Uterus (tissue), 4 donors: ENCODE results near the gene CEBPG. TPM values are rescaled to one million over a fixed set of nuclear protein-coding genes. Genes with fewer than 3 reads are reported as not detected.

Experiments used
- DNase-seq, 2 donors: peaks; one replicate each; pipeline ENCODE4 v3.0.0-alpha.2; 2019 to 2020
- H3K27ac ChIP-seq, 2 donors: fragments of 200-600 bp; sonication (generic); 1 replicate in 1 of 2; 2 replicates in 1 of 2; pipeline ENCODE4 v1.5.1; 2016 to 2018
- H3K27me3 ChIP-seq, 2 donors: fragments of 200-600 bp; sonication (generic); one replicate each; pipeline ENCODE4 v1.5.1; 2018 to 2019; ENCODE audit warnings: control low read depth in 1 of 2
- H3K36me3 ChIP-seq, 2 donors: fragments of 200-600 bp; sonication (generic); one replicate each; pipeline ENCODE4 v1.5.1; 2019; ENCODE audit warnings: control low read depth in 1 of 2
- H3K4me1 ChIP-seq, 2 donors: fragments of 200-600 bp; sonication (generic); one replicate each; pipeline ENCODE4 v1.5.1; 2018 to 2019; ENCODE audit warnings: control low read depth in 1 of 2
- H3K4me3 ChIP-seq, 2 donors: fragments of 200-600 bp; sonication (generic); 1 replicate in 1 of 2; 2 replicates in 1 of 2; pipeline ENCODE4 v1.5.1; 2018 to 2019; ENCODE audit warnings: mild to moderate bottlenecking in 1 of 2
- H3K9me3 ChIP-seq, 2 donors: fragments of 200-600 bp; sonication (generic); one replicate each; pipeline ENCODE4 v1.5.1; 2019; ENCODE audit warnings: control low read depth in 1 of 2
- POLR2A ChIP-seq, 2 donors: fragments of 450-650 bp; IDR thresholded peaks; one replicate each; pipeline ENCODE4 v1.6.1; 2016; ENCODE audit warnings: antibody characterized with exemption in 2 of 2, mild to moderate bottlenecking in 1 of 2, moderate library complexity in 1 of 2
- intact Hi-C: fragments of 100-400 bp; cut with DNase I; formaldehyde crosslinking; loops from one replicate; pipeline ENCODE4 v1.15.1; 2023; ENCODE audit warnings: low total_unique reads
- total RNA-seq, 4 donors: library from RNA; depleted of rRNA in 3 of 4; stranded (reverse); fragments of >200 nt in 3 of 4; gene quantifications; one replicate each; pipeline versions ENCODE4 v1.1.0 to v1.2.4, GENCODE V29; 2014 to 2023
- TF ChIP-seq, protein P1 (sequence below), 4 experiments: fragments of 200-600 bp in 2 of 4; fragments of 450-650 bp in 2 of 4; sonication (generic) in 2 of 4; IDR thresholded peaks; one replicate each; pipeline ENCODE4 v1.5.1; 2016 to 2019; ENCODE audit warnings: antibody characterized with exemption in 4 of 4, mild to moderate bottlenecking in 2 of 4, moderate library complexity in 1 of 4
- donor health status: DM: yes; HTN: yes; CAD: no.

The CEBPG gene
- total RNA-seq, 4 donors from 2014 or later: 10.3 to 33.3 (median 25.5) TPM

DNA sequence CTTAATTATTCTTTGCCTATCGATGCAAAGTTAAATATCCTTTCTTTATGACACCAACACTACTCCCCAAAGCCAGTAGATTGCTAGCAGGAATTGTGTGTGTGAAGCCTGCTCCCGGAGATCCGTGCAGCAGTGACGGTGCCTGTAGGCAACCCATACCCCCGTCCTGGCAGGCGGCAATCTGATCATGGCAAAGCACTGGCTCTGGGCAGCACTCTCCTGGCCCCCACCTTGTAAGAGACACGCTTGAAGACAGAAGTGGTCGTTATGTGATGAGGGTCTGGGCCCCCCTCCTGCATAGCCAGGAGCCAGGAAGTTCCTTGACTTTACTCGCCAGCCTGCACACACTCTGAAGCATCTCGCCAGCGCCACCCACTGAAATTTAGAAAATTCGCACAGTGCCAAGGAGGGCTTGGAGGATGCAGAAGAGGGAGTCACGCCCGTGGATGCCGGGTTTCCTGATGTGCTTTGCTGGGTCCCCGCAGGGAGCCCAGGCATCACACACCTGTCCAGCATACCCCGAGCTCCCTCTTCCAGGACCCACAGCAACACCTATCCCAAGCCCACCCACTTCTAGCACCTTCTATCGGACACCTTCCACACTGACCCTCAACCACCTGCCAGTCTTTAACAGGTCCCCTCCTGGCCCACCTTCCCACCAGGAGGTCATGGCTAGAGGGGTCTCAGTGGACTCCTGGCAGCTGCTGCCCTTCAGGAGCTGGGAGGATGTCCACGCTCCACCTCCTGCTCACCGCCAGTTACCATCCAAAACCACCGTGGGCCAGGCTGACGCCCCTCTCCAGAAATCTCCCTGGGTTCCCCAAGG is 54.5 kb downstream of the CEBPG start:
- TF ChIP-seq, protein P1, sequence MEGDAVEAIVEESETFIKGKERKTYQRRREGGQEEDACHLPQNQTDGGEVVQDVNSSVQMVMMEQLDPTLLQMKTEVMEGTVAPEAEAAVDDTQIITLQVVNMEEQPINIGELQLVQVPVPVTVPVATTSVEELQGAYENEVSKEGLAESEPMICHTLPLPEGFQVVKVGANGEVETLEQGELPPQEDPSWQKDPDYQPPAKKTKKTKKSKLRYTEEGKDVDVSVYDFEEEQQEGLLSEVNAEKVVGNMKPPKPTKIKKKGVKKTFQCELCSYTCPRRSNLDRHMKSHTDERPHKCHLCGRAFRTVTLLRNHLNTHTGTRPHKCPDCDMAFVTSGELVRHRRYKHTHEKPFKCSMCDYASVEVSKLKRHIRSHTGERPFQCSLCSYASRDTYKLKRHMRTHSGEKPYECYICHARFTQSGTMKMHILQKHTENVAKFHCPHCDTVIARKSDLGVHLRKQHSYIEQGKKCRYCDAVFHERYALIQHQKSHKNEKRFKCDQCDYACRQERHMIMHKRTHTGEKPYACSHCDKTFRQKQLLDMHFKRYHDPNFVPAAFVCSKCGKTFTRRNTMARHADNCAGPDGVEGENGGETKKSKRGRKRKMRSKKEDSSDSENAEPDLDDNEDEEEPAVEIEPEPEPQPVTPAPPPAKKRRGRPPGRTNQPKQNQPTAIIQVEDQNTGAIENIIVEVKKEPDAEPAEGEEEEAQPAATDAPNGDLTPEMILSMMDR (IDR thresholded peaks at IDR 0.05): no peak
- no peak for TF ChIP-seq POLR2A (IDR thresholded peaks at IDR 0.05)
- DNase-seq: no peak
- intact Hi-C loops: no loop called here

DNA sequence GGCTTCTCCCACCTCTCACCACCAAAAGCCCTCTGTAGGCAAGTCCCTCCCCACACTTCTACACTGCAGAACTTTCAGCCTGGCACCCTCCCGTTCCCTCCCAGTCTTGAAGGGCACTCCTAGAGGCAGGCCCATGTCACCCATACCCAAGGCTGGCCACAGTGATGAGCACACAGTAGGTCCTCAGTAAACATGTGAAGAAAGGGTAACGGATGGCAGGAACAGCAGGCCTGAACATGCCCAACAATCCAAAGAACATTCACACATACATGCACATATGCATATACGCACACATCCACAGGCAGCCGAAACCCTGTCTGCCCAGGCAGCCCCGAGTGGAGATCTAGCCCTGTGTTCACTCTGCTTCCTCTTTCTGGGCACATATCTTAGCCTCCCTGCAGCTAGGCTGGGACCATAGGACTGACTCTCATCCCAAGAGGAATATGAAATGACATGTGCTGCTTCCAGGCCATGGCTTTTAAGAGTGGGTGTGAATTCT is 55.2 kb downstream of the CEBPG start:
- no peaks in the 10 kb centered on the region for H3K36me3 ChIP-seq
- H3K4me1 ChIP-seq: no peaks in the 10 kb centered on the region
- H3K27ac ChIP-seq: no peak overlapping the region
- DNase-seq: no peak
- H3K9me3 ChIP-seq: no peaks in the 10 kb centered on the region
- TF ChIP-seq POLR2A (IDR thresholded peaks at IDR 0.05): no peak
- TF ChIP-seq, protein P1 (IDR thresholded peaks at IDR 0.05): no peak
- no peaks in the 10 kb centered on the region for H3K27me3 ChIP-seq
- intact Hi-C loops: no loop called here
- H3K4me3 ChIP-seq: no peak overlapping the region

More for the DNA sequence above, 54.5 kb downstream of the CEBPG start:
- H3K27me3 ChIP-seq: no peaks in the 10 kb centered on the region
- H3K36me3 ChIP-seq: no peaks in the 10 kb centered on the region
- H3K9me3 ChIP-seq: no peaks in the 10 kb centered on the region
- H3K4me1 ChIP-seq: no peaks in the 10 kb centered on the region
- no peak overlapping the region for H3K4me3 ChIP-seq
- no peak overlapping the region for H3K27ac ChIP-seq

DNA sequence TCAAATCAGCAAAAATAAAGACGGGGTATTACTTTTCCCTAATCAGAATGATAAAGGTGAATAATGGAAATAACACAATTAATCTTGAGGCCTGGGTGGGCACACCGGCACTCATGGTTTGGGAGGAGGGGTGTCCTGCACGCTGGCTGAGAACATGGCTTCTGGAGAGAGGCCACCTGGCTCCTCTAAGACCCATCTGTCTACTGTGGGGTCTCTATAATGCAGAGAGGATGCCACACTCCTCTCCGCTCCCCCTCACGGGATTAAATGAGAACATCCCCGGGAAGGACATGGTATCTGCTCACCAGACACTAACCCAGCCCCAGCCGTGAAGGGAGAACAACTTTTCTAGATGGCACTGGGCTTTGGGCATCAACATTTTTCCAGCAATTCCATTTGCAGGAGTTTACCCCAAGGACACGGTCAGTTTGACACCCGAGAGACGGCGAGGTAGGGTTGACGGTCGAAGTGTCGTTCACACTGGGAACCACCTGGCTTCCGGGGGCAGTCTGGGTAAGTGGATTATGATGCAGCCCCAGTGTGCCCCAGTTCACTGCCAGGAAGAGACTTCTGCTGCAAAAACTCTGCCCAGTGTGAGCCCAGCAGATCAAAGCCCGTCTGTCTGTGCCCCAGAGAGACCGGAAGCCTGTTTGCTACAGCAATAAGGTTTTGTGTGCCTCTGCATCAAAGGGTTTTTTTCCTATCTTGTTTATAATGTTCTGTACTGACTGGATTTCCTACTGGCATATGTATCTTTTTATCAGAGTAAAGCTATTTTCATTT is 56.6 kb downstream of the CEBPG start:
- intact Hi-C loops: no loop called here
- H3K4me3 ChIP-seq: no peak overlapping the region
- H3K36me3 ChIP-seq: no peaks in the 10 kb centered on the region
- H3K27ac ChIP-seq: no peak overlapping the region
- no peaks in the 10 kb centered on the region for H3K4me1 ChIP-seq
- peak in 1 of 2 donors; percentile 5 for DNase-seq
- H3K27me3 ChIP-seq: no peaks in the 10 kb centered on the region
- TF ChIP-seq, protein P1 (IDR thresholded peaks at IDR 0.05): no peak
- TF ChIP-seq POLR2A (IDR thresholded peaks at IDR 0.05): no peak
- no peaks in the 10 kb centered on the region for H3K9me3 ChIP-seq

DNA sequence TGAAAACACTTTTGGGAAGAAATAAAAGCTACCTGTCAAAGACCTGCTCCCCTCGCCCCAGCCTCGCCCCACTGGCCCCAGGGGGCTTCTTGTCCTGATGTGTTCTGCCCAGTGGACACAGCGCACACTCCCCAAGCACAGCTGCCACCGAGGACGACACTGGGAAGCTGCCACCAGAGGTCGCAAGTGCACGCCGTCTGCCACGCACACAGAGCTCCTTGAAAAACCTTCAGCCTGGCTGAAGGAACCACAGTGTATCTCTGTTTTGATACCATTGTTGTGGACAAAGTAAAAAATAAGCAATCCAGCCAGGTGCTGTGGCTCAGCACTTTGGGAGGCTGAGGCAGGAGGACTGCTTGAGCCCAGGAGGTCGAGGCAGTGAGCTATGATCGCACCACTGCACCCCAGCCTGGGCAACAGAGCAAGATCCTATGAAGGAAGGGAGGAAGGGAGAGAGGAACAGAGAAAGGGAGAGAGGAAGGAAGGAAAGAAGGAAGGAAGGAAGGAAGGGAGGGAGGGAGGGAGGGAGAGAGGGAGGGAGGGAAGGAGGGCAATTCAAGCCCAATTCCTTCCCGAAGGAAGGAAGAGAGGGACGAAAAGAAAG is 57.3 kb downstream of the CEBPG start:
- TF ChIP-seq, protein P1 (IDR thresholded peaks at IDR 0.05): peak; percentile 31 to 64 (median 40)
- TF ChIP-seq POLR2A (IDR thresholded peaks at IDR 0.05): no peak
- Histone ChIP-seq H3K27ac (no peak overlapping the region), H3K4me3 (no peak overlapping the region), H3K9me3 (no peaks in the 10 kb centered on the region), H3K27me3 (no peaks in the 10 kb centered on the region), H3K36me3 (no peaks in the 10 kb centered on the region), H3K4me1 (no peaks in the 10 kb centered on the region)
- DNase-seq: peak in 1 of 2 donors; percentile 35
- intact Hi-C loops: no loop called here
